ENCODE results near the gene MMP24OS.
"Not testable (repeated sequence)": the region's sequence is repeated elsewhere in the genome, so short reads cannot be mapped to it uniquely, and the experiment has no call there.

- TF ChIP-seq CTCF, EP300 (IDR thresholded peaks at IDR 0.05): not testable (repeated sequence)
These were observed 15.6 kb downstream of the MMP24OS start for GRCh38 chr20:35262321-35262720.
